Neural cell (in vitro differentiated cells): Measurements from ENCODE around the gene SRRD. TPM values are rescaled to one million over a fixed set of nuclear protein-coding genes. Genes with fewer than 3 reads are reported as not detected.

Experiments
- H2AFZ ChIP-seq: fragments of 200-600, 300-800 bp; sonication (generic), shearing (Covaris generic); 2 replicates; pipeline ENCODE4 v1.6.0; 2014; ENCODE audit warnings: low read depth, mild to moderate bottlenecking, antibody characterized with exemption, low read length, moderate library complexity
- H3F3A ChIP-seq: fragments of 200-600 bp; shearing (Covaris generic); 2 replicates; pipeline ENCODE4 v1.6.1; 2016; ENCODE audit warnings: mild to moderate bottlenecking, moderate library complexity, mixed read lengths, antibody characterized with exemption, low read length; ENCODE audit not compliant: insufficient read depth, poor library complexity, severe bottlenecking
- H3K27ac ChIP-seq: fragments of 200-600, 300-800 bp; sonication (generic), shearing (Covaris generic); 2 replicates; pipeline ENCODE4 v1.5.1; 2014; ENCODE audit warnings: mild to moderate bottlenecking, low read length, moderate library complexity
- H3K27me3 ChIP-seq: fragments of 300-800, 200-600 bp; sonication (generic), shearing (Covaris generic); 2 replicates; pipeline ENCODE4 v1.6.0; 2014; ENCODE audit warnings: mild to moderate bottlenecking, low read depth, low read length, moderate library complexity; ENCODE audit not compliant: insufficient read depth
- H3K36me3 ChIP-seq: fragments of 300-800, 200-600 bp; sonication (generic), shearing (Covaris generic); 2 replicates; pipeline ENCODE4 v1.5.1; 2014; ENCODE audit warnings: mild to moderate bottlenecking, antibody characterized with exemption, low read length, moderate library complexity; ENCODE audit not compliant: insufficient read depth
- H3K4me2 ChIP-seq: fragments of 300-800, 200-600 bp; sonication (generic), shearing (Covaris generic); 2 replicates; pipeline ENCODE4 v1.6.0; 2014; ENCODE audit warnings: mild to moderate bottlenecking, low read length
- H3K4me3 ChIP-seq: fragments of 300-800, 200-600 bp; sonication (generic), shearing (Covaris generic); 2 replicates; pipeline ENCODE4 v1.5.1; 2014; ENCODE audit warnings: mild to moderate bottlenecking, low read length, moderate library complexity
- H3K79me2 ChIP-seq: fragments of 200-600 bp; shearing (Covaris generic); replicated peaks from 2 replicates; pipeline ENCODE4 v1.6.0; 2014; ENCODE audit warnings: mild to moderate bottlenecking, low read length, moderate library complexity; ENCODE audit not compliant: insufficient read depth
- H3K9ac ChIP-seq: fragments of 300-800, 200-600 bp; sonication (generic), shearing (Covaris generic); 2 replicates; pipeline ENCODE4 v1.6.1; 2016; ENCODE audit warnings: mild to moderate bottlenecking, low read length, mixed read lengths
- H3K9me2 ChIP-seq: fragments of 200-600 bp; shearing (Covaris generic); 2 replicates; pipeline ENCODE4 v1.6.1; 2016; ENCODE audit warnings: mild to moderate bottlenecking, low read length, mixed read lengths; ENCODE audit not compliant: insufficient read depth
- H3K9me3 ChIP-seq: fragments of 200-600, 300-800 bp; sonication (generic), shearing (Covaris generic); 2 replicates; pipeline ENCODE4 v1.6.1; 2016; ENCODE audit warnings: mild to moderate bottlenecking, mixed run types, low read length, moderate library complexity, mixed read lengths
- H4K20me1 ChIP-seq: fragments of 200-600 bp; shearing (Covaris generic); 2 replicates; pipeline ENCODE4 v1.6.1; 2016; ENCODE audit warnings: mild to moderate bottlenecking, mixed run types; ENCODE audit not compliant: insufficient read depth
- EP300 ChIP-seq: fragments of 450-650 bp; conservative IDR thresholded peaks from 2 replicates; pipeline ENCODE4 v1.6.1; 2014; ENCODE audit warnings: antibody characterized with exemption, mild to moderate bottlenecking, moderate library complexity; ENCODE audit not compliant: poor library complexity, severe bottlenecking
- MXI1 ChIP-seq: fragments of 450-650 bp; conservative IDR thresholded peaks from 2 replicates; pipeline ENCODE4 v1.6.1; 2014; ENCODE audit warnings: antibody characterized with exemption, mild to moderate bottlenecking; ENCODE audit not compliant: poor library complexity, severe bottlenecking
- POLR2AphosphoS5 ChIP-seq: IDR thresholded peaks from 2 replicates; pipeline ENCODE4 v1.6.1; 2012
- RAD21 ChIP-seq: fragments of 450-650 bp; conservative IDR thresholded peaks from 2 replicates; pipeline ENCODE4 v1.6.1; 2014; ENCODE audit warnings: antibody characterized with exemption, mild to moderate bottlenecking, moderate library complexity
- polyA plus RNA-seq: library from polyadenylated mRNA; depleted of rRNA; stranded (reverse); fragments of >200 nt; gene quantifications from 2 replicates; pipeline ENCODE4 v1.2.3, GENCODE V29; 2014
- TF ChIP-seq, protein P1 (sequence below): IDR thresholded peaks from 2 replicates; pipeline ENCODE4 v1.6.1; 2012; ENCODE audit warnings: borderline replicate concordance

SRRD gene
- polyA plus RNA-seq, 1 donor from 2014 or later = 33.9 TPM

DNA sequence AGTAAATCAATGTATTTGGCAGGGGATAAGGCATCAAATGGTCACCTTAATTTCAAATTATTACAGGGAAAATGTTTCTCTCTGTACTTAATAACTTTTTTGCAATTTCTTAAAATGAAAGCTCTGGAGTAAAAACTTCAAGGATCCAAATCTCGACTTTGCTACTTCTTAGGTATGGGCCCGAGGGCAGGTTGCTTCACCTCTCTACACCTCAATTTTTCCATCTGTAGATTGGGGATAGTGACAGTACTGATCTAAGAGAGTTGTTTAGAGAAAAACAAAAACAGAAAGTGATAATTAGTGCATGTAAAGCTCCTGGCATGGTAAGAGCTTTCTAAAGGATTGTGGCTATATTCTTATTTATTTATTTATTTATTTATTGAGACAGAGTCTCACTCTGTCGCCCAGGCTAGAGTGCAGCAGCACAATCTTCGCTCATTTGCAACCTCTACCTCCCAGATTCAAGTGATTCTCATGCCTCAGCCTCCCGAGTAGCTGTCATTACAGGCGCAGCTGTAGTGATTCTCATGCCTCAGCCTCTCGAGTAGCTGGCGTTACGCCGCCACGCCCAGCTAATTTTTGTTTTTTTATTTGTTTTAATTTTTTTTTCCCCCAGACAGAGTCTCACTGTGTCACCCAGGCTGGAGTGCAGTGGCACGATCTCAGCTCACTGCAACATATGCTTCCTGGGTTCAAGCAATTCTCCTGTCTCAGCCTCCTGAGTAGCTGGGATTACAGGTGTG, 30.9 kb downstream of the SRRD start:
- H3K27ac ChIP-seq = no peak overlapping the region
- no peak overlapping the region for H3K4me2 ChIP-seq
- no peaks in the 10 kb centered on the region for H3K27me3 ChIP-seq
- H3K36me3 ChIP-seq = no peaks in the 10 kb centered on the region
- H3K9me3 ChIP-seq = no peaks in the 10 kb centered on the region
- H3K79me2 ChIP-seq = peaks cover 35% of the 10 kb centered on the region
- H3K9ac ChIP-seq = no peak overlapping the region
- H4K20me1 ChIP-seq = no peaks in the 10 kb centered on the region
- no peak overlapping the region for H2AFZ ChIP-seq
- no peaks in the 10 kb centered on the region for H3F3A ChIP-seq
- TF ChIP-seq EP300 = no peak
- no peak for TF ChIP-seq MXI1
- TF ChIP-seq RAD21 = no peak
- no peak for TF ChIP-seq POLR2AphosphoS5
- no peaks in the 10 kb centered on the region for H3K9me2 ChIP-seq
- no peak overlapping the region for H3K4me3 ChIP-seq

DNA sequence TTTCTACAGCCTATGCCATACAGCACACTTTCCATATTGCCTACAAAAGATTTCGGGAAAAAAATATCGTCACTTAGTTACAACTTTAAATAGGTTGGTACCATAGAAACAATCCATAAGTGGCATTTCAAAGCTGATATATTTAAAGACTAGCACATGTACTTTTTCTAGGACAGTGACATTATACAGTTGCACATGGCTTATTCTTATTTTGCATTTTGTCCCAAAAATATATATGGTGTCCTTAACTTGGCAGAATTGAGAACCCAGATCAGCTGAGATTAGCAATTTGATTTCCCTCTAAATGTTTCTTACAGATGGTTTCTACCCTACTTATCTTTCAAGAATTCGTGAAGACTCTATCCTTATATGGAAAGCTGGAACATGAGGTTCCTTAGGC, 32.3 kb downstream of the SRRD start:
- TF ChIP-seq MXI1 = no peak
- no peak for TF ChIP-seq RAD21
- TF ChIP-seq, protein P1, sequence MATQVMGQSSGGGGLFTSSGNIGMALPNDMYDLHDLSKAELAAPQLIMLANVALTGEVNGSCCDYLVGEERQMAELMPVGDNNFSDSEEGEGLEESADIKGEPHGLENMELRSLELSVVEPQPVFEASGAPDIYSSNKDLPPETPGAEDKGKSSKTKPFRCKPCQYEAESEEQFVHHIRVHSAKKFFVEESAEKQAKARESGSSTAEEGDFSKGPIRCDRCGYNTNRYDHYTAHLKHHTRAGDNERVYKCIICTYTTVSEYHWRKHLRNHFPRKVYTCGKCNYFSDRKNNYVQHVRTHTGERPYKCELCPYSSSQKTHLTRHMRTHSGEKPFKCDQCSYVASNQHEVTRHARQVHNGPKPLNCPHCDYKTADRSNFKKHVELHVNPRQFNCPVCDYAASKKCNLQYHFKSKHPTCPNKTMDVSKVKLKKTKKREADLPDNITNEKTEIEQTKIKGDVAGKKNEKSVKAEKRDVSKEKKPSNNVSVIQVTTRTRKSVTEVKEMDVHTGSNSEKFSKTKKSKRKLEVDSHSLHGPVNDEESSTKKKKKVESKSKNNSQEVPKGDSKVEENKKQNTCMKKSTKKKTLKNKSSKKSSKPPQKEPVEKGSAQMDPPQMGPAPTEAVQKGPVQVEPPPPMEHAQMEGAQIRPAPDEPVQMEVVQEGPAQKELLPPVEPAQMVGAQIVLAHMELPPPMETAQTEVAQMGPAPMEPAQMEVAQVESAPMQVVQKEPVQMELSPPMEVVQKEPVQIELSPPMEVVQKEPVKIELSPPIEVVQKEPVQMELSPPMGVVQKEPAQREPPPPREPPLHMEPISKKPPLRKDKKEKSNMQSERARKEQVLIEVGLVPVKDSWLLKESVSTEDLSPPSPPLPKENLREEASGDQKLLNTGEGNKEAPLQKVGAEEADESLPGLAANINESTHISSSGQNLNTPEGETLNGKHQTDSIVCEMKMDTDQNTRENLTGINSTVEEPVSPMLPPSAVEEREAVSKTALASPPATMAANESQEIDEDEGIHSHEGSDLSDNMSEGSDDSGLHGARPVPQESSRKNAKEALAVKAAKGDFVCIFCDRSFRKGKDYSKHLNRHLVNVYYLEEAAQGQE = no peak

DNA sequence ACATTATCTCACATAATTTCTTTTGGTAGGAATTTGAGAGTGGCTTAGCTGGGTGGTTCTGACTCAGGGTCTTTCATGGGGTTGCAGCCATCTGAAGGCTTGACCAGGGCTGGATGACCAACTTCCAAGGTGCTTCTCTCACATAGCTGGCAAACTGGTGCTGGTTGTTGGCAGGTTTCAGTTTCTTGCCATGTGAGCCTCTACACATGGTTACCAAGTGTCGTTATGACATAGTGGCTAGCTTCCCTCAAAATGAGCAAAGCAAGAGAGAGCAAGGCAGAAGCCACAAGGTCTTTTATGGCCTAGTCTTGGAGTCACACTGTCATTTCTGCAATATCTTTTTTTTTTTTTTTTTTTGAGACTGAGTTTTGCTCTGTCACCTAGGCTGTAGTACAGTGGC, 32.8 kb downstream of the SRRD start:
- no peak overlapping the region for H3K4me2 ChIP-seq
- no peak overlapping the region for H3K4me3 ChIP-seq
- H3K79me2 ChIP-seq = peaks cover 24% of the 10 kb centered on the region
- H3F3A ChIP-seq = no peaks in the 10 kb centered on the region
- H4K20me1 ChIP-seq = no peaks in the 10 kb centered on the region
- no peak overlapping the region for H3K27ac ChIP-seq
- no peak overlapping the region for H2AFZ ChIP-seq
- H3K36me3 ChIP-seq = no peaks in the 10 kb centered on the region
- H3K9me3 ChIP-seq = no peaks in the 10 kb centered on the region
- H3K27me3 ChIP-seq = no peaks in the 10 kb centered on the region
- H3K9me2 ChIP-seq = no peaks in the 10 kb centered on the region
- no peak overlapping the region for H3K9ac ChIP-seq
- no peak for TF ChIP-seq RAD21

More for the DNA sequence above, 32.3 kb downstream of the SRRD start:
- Histone ChIP-seq H3K4me2 (no peak overlapping the region), H3F3A (no peaks in the 10 kb centered on the region), H3K79me2 (peaks cover 29% of the 10 kb centered on the region), H3K9me3 (no peaks in the 10 kb centered on the region), H3K9me2 (no peaks in the 10 kb centered on the region), H3K4me3 (no peak overlapping the region), H4K20me1 (no peaks in the 10 kb centered on the region), H2AFZ (no peak overlapping the region), H3K9ac (no peak overlapping the region), H3K36me3 (no peaks in the 10 kb centered on the region), H3K27me3 (no peaks in the 10 kb centered on the region), H3K27ac (no peak overlapping the region)

DNA sequence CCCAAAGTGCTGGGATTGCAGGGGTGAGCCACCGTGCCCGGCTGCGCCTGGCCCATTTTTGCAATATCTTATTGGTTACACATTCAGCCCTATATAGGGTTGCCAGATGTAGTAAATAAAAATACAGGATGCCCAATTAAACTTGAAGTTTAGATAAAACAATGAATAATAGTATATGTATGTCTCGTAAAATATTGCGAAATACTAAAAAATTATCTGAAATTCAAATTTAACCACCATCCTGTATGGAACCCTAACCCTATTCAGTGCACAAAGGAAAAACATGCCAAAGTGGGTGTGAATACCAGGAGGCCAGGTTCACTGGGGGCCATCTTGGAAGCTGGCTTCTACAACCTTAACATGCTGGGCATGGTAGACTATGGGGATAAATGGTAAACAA, 33.8 kb downstream of the SRRD start:
- no peak for TF ChIP-seq RAD21
- Histone ChIP-seq H3K27ac (no peak overlapping the region), H3K27me3 (no peaks in the 10 kb centered on the region), H3K9ac (no peak overlapping the region), H2AFZ (no peak overlapping the region), H3K79me2 (peaks cover 17% of the 10 kb centered on the region), H3F3A (no peaks in the 10 kb centered on the region), H3K4me3 (no peak overlapping the region), H4K20me1 (no peaks in the 10 kb centered on the region), H3K4me2 (no peak overlapping the region), H3K36me3 (no peaks in the 10 kb centered on the region), H3K9me3 (no peaks in the 10 kb centered on the region), H3K9me2 (no peaks in the 10 kb centered on the region)
